HEK293 (cell line): ENCODE data around the gene PACRG.

Experiments used
- CTCF ChIA-PET: fragments of 350-600 bp; formaldehyde crosslinking; extraction: SDS; loops from one replicate; lab custom pipeline; 2021; ENCODE audit warnings: antibody characterized with exemption; lab: Yijun Ruan, JAX
- POLR2A ChIA-PET: fragments of 300-600 bp; formaldehyde crosslinking; extraction: SDS; loops from one replicate; lab custom pipeline; 2020; ENCODE audit warnings: antibody characterized with exemption, inconsistent platforms; lab: Yijun Ruan, JAX
- H3K27ac ChIP-seq: fragments of 200-500 bp; sonication (Bioruptor generic); 2 replicates; pipeline ENCODE4 v1.5.1; 2014; ENCODE audit warnings: low read depth, low read length, control low read depth, inconsistent platforms; ENCODE audit errors: extremely low read depth
- H3K36me3 ChIP-seq, 2 experiments: fragments of 200-500 bp in 1 of 2; sonication (Bioruptor generic) in 1 of 2; 1 replicate in 1 of 2; 2 replicates in 1 of 2; pipeline ENCODE4 v1.5.1; 2014 to 2017; ENCODE audit warnings: inconsistent platforms in 2 of 2, low read length in 2 of 2; ENCODE audit not compliant: control insufficient read depth in 2 of 2, insufficient read depth in 1 of 2
- H3K4me1 ChIP-seq: fragments of 200-500 bp; sonication (Bioruptor generic); 2 replicates; pipeline ENCODE4 v1.5.1; 2014; ENCODE audit warnings: mild to moderate bottlenecking, low read length, inconsistent platforms; ENCODE audit not compliant: control insufficient read depth, insufficient read depth
- H3K4me3 ChIP-seq: 2 replicates; pipeline ENCODE4 v1.5.1; 2011; ENCODE audit warnings: low read depth, mild to moderate bottlenecking, control low read depth, low read length, moderate library complexity
- H3K9me3 ChIP-seq: fragments of 200-500 bp; sonication (Bioruptor generic); 2 replicates; pipeline ENCODE4 v1.5.1; 2014; ENCODE audit warnings: low read depth, low read length, inconsistent platforms; ENCODE audit not compliant: control insufficient read depth, insufficient read depth
- ATF2 ChIP-seq: fragments of 450-650 bp; formaldehyde crosslinking; IDR thresholded peaks from 2 replicates; pipeline ENCODE4 v1.5.1; 2016; ENCODE audit warnings: missing biosample characterization, missing genetic modification characterization, low read depth
- BCL11B ChIP-seq: fragments of 450-650 bp; formaldehyde crosslinking; IDR thresholded peaks from 2 replicates; pipeline ENCODE4 v1.5.1; 2016; ENCODE audit warnings: low read depth, missing biosample characterization, missing genetic modification characterization
- KLF8 ChIP-seq: fragments of 450-650 bp; formaldehyde crosslinking; IDR thresholded peaks from 2 replicates; pipeline ENCODE4 v1.5.1; 2016; ENCODE audit warnings: missing biosample characterization, missing genetic modification characterization
- PATZ1 ChIP-seq: fragments of 450-650 bp; formaldehyde crosslinking; IDR thresholded peaks from 2 replicates; pipeline ENCODE4 v1.5.1; 2016; ENCODE audit warnings: missing biosample characterization, missing genetic modification characterization
- RBAK ChIP-seq: fragments of 450-650 bp; formaldehyde crosslinking; IDR thresholded peaks from 2 replicates; pipeline ENCODE4 v1.5.1; 2016; ENCODE audit warnings: missing biosample characterization, missing genetic modification characterization
- SP2 ChIP-seq: fragments of 450-650 bp; formaldehyde crosslinking; IDR thresholded peaks from 2 replicates; pipeline ENCODE4 v1.5.1; 2016; ENCODE audit warnings: missing biosample characterization, missing genetic modification characterization
- SP3 ChIP-seq: fragments of 450-650 bp; formaldehyde crosslinking; IDR thresholded peaks from 2 replicates; pipeline ENCODE4 v1.5.1; 2016; ENCODE audit warnings: missing biosample characterization, missing genetic modification characterization
- ZBTB1 ChIP-seq: fragments of 450-650 bp; formaldehyde crosslinking; IDR thresholded peaks from 2 replicates; pipeline ENCODE4 v1.5.1; 2016; ENCODE audit warnings: missing biosample characterization, missing genetic modification characterization
- ZFHX2 ChIP-seq: fragments of 450-650 bp; formaldehyde crosslinking; conservative IDR thresholded peaks from 2 replicates; pipeline ENCODE4 v1.5.1; 2016; ENCODE audit warnings: missing biosample characterization, missing genetic modification characterization
- ZNF146 ChIP-seq: fragments of 450-650 bp; formaldehyde crosslinking; IDR thresholded peaks from 2 replicates; pipeline ENCODE4 v1.5.1; 2016; ENCODE audit warnings: missing biosample characterization, missing genetic modification characterization
- ZNF175 ChIP-seq: fragments of 450-650 bp; formaldehyde crosslinking; IDR thresholded peaks from 2 replicates; pipeline ENCODE4 v1.5.1; 2016; ENCODE audit warnings: missing biosample characterization, missing genetic modification characterization
- ZNF2 ChIP-seq: fragments of 450-650 bp; formaldehyde crosslinking; IDR thresholded peaks from 2 replicates; pipeline ENCODE4 v1.5.1; 2016; ENCODE audit warnings: missing biosample characterization, missing genetic modification characterization
- ZNF23 ChIP-seq: fragments of 450-650 bp; formaldehyde crosslinking; IDR thresholded peaks from 2 replicates; pipeline ENCODE4 v1.5.1; 2016; ENCODE audit warnings: missing biosample characterization, missing genetic modification characterization, borderline replicate concordance
- ZNF324 ChIP-seq: fragments of 450-650 bp; formaldehyde crosslinking; IDR thresholded peaks from 2 replicates; pipeline ENCODE4 v1.5.1; 2016; ENCODE audit warnings: missing biosample characterization, missing genetic modification characterization
- ZNF426 ChIP-seq: fragments of 450-650 bp; formaldehyde crosslinking; IDR thresholded peaks from 2 replicates; pipeline ENCODE4 v1.5.1; 2017; ENCODE audit warnings: missing biosample characterization, missing genetic modification characterization, mild to moderate bottlenecking, inconsistent platforms, moderate library complexity
- ZNF488 ChIP-seq: fragments of 450-650 bp; formaldehyde crosslinking; IDR thresholded peaks from 2 replicates; pipeline ENCODE4 v1.5.1; 2016; ENCODE audit warnings: missing biosample characterization, missing genetic modification characterization
- ZNF514 ChIP-seq: fragments of 450-650 bp; formaldehyde crosslinking; IDR thresholded peaks from 2 replicates; pipeline ENCODE4 v1.5.1; 2016; ENCODE audit warnings: missing biosample characterization, missing genetic modification characterization
- ZNF596 ChIP-seq: fragments of 450-650 bp; IDR thresholded peaks from 2 replicates; pipeline ENCODE4 v1.5.0; 2018; ENCODE audit warnings: missing biosample characterization, mild to moderate bottlenecking, missing genetic modification characterization, moderate library complexity
- ZNF621 ChIP-seq: fragments of 450-650 bp; formaldehyde crosslinking; IDR thresholded peaks from 2 replicates; pipeline ENCODE4 v1.5.1; 2017; ENCODE audit warnings: missing biosample characterization, missing genetic modification characterization
- ZNF624 ChIP-seq: fragments of 450-650 bp; formaldehyde crosslinking; IDR thresholded peaks from 2 replicates; pipeline ENCODE4 v1.5.1; 2017; ENCODE audit warnings: missing biosample characterization, missing genetic modification characterization
- ZNF639 ChIP-seq: fragments of 450-650 bp; formaldehyde crosslinking; IDR thresholded peaks from 2 replicates; pipeline ENCODE4 v1.5.1; 2016; ENCODE audit warnings: missing biosample characterization, missing genetic modification characterization
- ZNF658 ChIP-seq: fragments of 450-650 bp; formaldehyde crosslinking; IDR thresholded peaks from 2 replicates; pipeline ENCODE4; 2016; ENCODE audit warnings: missing biosample characterization, missing genetic modification characterization
- ZNF677 ChIP-seq: fragments of 450-650 bp; IDR thresholded peaks from 2 replicates; pipeline ENCODE4 v1.5.0; 2018; ENCODE audit warnings: missing biosample characterization, mild to moderate bottlenecking, missing genetic modification characterization, moderate library complexity
- ZSCAN4 ChIP-seq: fragments of 450-650 bp; formaldehyde crosslinking; IDR thresholded peaks from 2 replicates; pipeline ENCODE4 v1.5.1; 2017; ENCODE audit warnings: missing biosample characterization, missing genetic modification characterization

PACRG gene

GRCh38 chr6:163098827-163099479 lies 371.2 kb downstream of the PACRG start:
- CTCF ChIA-PET: interaction anchor here (0.6 kb wide), 1 partner anchor 393 kb away, joined by 3 read pairs; no protein-coding TSS in a partner anchor

GRCh38 chr6:163099621-163100171 lies 371.9 kb downstream of the PACRG start:
- ChIA-PET CTCF (interaction anchor here (0.6 kb wide), 1 partner anchor 394 kb away, joined by 3 read pairs; no protein-coding TSS in a partner anchor), POLR2A (no interaction called here)
- Histone ChIP-seq H3K4me3 (no peak overlapping the region), H3K9me3 (no peaks in the 10 kb centered on the region), H3K27ac (no peak overlapping the region), H3K36me3 (no peaks in the 10 kb centered on the region), H3K4me1 (no peaks in the 10 kb centered on the region)
- no peak for TF ChIP-seq ATF2 (tag by site-specific recombination)
- TF ChIP-seq ZNF658: no peak
- no peak for TF ChIP-seq ZNF677 (tag by site-specific recombination)
- TF ChIP-seq SP3: no peak
- TF ChIP-seq ZNF146 (tag by site-specific recombination): no peak
- TF ChIP-seq ZNF639 (tag by site-specific recombination): no peak
- no peak for TF ChIP-seq ZFHX2 (tag by site-specific recombination)
- TF ChIP-seq ZNF621 (tag by site-specific recombination): no peak
- no peak for TF ChIP-seq SP2
- no peak for TF ChIP-seq ZNF426
- TF ChIP-seq RBAK (tag by site-specific recombination): no peak
- no peak for TF ChIP-seq ZNF596
- no peak for TF ChIP-seq ZNF175 (tag by site-specific recombination)

More at GRCh38 chr6:163098827-163099479, 371.2 kb downstream of the PACRG start:
- TF ChIP-seq ZNF2 (tag by site-specific recombination) (no peak), ZNF514 (tag by site-specific recombination) (no peak), ZSCAN4 (tag by site-specific recombination) (no peak), ZFHX2 (tag by site-specific recombination) (no peak), ZNF488 (tag by site-specific recombination) (no peak), ZNF324 (tag by site-specific recombination) (no peak), PATZ1 (tag by site-specific recombination) (no peak), ZBTB1 (tag by site-specific recombination) (no peak), BCL11B (tag by site-specific recombination) (no peak), ZNF624 (no peak), ZNF23 (tag by site-specific recombination) (no peak), KLF8 (no peak)
- POLR2A ChIA-PET: no interaction called here
- H3K4me1 ChIP-seq: no peaks in the 10 kb centered on the region
- H3K9me3 ChIP-seq: no peaks in the 10 kb centered on the region
- no peak overlapping the region for H3K4me3 ChIP-seq
- H3K36me3 ChIP-seq: no peaks in the 10 kb centered on the region
- no peak overlapping the region for H3K27ac ChIP-seq
